DOHH2 (cell line): ENCODE data around the gene SCGB3A1.

Experiments used
- H3F3A ChIP-seq: fragments of 200-600 bp; sonication (generic), shearing (Covaris generic); 2 replicates; pipeline ENCODE4 v1.6.0; 2016; ENCODE audit warnings: antibody characterized with exemption, mild to moderate bottlenecking; ENCODE audit not compliant: control insufficient read depth, insufficient read depth
- H3K27ac ChIP-seq: fragments of 200-600 bp; sonication (generic); 2 replicates; pipeline ENCODE4 v1.5.1; 2014; ENCODE audit warnings: low read depth, mild to moderate bottlenecking, low read length, moderate library complexity
- H3K27me3 ChIP-seq: fragments of 200-600 bp; sonication (generic); 2 replicates; pipeline ENCODE4 v1.6.1; 2014; ENCODE audit warnings: mild to moderate bottlenecking, low read length, mixed read lengths; ENCODE audit not compliant: control insufficient read depth
- H3K36me3 ChIP-seq: fragments of 200-600 bp; sonication (generic); 2 replicates; pipeline ENCODE4 v1.6.1; 2014; ENCODE audit warnings: mild to moderate bottlenecking, low read length, moderate library complexity, mixed read lengths; ENCODE audit not compliant: control insufficient read depth
- H3K4me1 ChIP-seq: fragments of 200-600 bp; sonication (generic); 2 replicates; pipeline ENCODE4 v1.6.1; 2014; ENCODE audit warnings: mild to moderate bottlenecking, low read length, mixed read lengths; ENCODE audit not compliant: control insufficient read depth
- H3K4me2 ChIP-seq: fragments of 200-600 bp; sonication (generic); 2 replicates; pipeline ENCODE4 v1.6.0; 2014; ENCODE audit warnings: mild to moderate bottlenecking, low read length, moderate library complexity
- H3K4me3 ChIP-seq: fragments of 200-600 bp; sonication (generic); 2 replicates; pipeline ENCODE4 v1.5.1; 2014; ENCODE audit warnings: mild to moderate bottlenecking, low read length, mixed read lengths
- H3K79me2 ChIP-seq: fragments of 200-600 bp; sonication (generic); 2 replicates; pipeline ENCODE4 v1.6.1; 2014; ENCODE audit warnings: mild to moderate bottlenecking, low read length, mixed read lengths; ENCODE audit not compliant: control insufficient read depth
- H3K9me2 ChIP-seq: fragments of 200-600 bp; sonication (generic); replicated peaks from 2 replicates; pipeline ENCODE4 v1.6.1; 2014; ENCODE audit warnings: mild to moderate bottlenecking, low read length, mixed read lengths; ENCODE audit not compliant: control insufficient read depth
- H3K9me3 ChIP-seq: fragments of 200-600 bp; sonication (generic); 2 replicates; pipeline ENCODE4 v1.6.1; 2014; ENCODE audit warnings: antibody characterized with exemption, low read length, mixed read lengths; ENCODE audit not compliant: control insufficient read depth, insufficient read depth
- H4K20me1 ChIP-seq: fragments of 200-600 bp; sonication (generic); 2 replicates; pipeline ENCODE4 v1.6.0; 2014; ENCODE audit warnings: low read depth, mild to moderate bottlenecking, antibody characterized with exemption, low read length, moderate library complexity; ENCODE audit not compliant: control insufficient read depth, insufficient read depth
- EZH2phosphoT487 ChIP-seq: fragments of 200-600 bp; sonication (generic); IDR thresholded peaks from 2 replicates; pipeline ENCODE4 v1.6.1; 2017; ENCODE audit warnings: borderline replicate concordance, mild to moderate bottlenecking, antibody characterized with exemption, low read length, moderate library complexity, mixed read lengths
- TF ChIP-seq, protein P1 (sequence below): fragments of 200-600 bp; sonication (generic); IDR thresholded peaks from one replicate; pipeline ENCODE4 v1.5.1; 2014; ENCODE audit warnings: antibody characterized with exemption, mild to moderate bottlenecking, low read depth, low read length; ENCODE audit not compliant: poor library complexity, severe bottlenecking

SCGB3A1 gene

DNA sequence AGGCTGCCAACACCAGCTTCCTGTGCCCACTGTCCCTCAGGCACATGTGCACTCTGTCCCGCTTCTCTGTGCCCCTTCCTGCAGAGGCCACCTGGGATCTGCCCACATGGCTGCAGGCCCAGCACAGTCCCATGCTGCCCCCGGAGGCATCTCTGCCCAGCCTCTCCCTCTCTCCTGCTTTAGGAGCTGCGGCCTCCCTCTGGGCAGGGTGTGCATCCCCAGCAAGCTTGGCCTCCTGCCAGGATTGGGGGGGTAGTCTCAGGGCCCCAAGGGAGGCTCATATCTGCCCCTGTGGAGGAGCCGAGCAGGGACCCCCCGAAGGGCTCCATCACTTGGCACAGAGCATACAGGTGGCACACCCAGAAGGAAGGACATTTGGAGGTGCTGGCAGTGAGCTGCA, 33.3 kb upstream of the SCGB3A1 start:
- H3K79me2 ChIP-seq: no peaks in the 10 kb centered on the region
- H3K27ac ChIP-seq: no peak overlapping the region
- TF ChIP-seq, protein P1, sequence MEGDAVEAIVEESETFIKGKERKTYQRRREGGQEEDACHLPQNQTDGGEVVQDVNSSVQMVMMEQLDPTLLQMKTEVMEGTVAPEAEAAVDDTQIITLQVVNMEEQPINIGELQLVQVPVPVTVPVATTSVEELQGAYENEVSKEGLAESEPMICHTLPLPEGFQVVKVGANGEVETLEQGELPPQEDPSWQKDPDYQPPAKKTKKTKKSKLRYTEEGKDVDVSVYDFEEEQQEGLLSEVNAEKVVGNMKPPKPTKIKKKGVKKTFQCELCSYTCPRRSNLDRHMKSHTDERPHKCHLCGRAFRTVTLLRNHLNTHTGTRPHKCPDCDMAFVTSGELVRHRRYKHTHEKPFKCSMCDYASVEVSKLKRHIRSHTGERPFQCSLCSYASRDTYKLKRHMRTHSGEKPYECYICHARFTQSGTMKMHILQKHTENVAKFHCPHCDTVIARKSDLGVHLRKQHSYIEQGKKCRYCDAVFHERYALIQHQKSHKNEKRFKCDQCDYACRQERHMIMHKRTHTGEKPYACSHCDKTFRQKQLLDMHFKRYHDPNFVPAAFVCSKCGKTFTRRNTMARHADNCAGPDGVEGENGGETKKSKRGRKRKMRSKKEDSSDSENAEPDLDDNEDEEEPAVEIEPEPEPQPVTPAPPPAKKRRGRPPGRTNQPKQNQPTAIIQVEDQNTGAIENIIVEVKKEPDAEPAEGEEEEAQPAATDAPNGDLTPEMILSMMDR: no peak
- no peak for TF ChIP-seq EZH2phosphoT487
- no peaks in the 10 kb centered on the region for H3K27me3 ChIP-seq
- H3K4me2 ChIP-seq: no peak overlapping the region
- H4K20me1 ChIP-seq: no peaks in the 10 kb centered on the region
- no peaks in the 10 kb centered on the region for H3F3A ChIP-seq
- H3K36me3 ChIP-seq: no peaks in the 10 kb centered on the region
- no peaks in the 10 kb centered on the region for H3K9me3 ChIP-seq
- no peak overlapping the region for H3K4me3 ChIP-seq
- no peaks in the 10 kb centered on the region for H3K9me2 ChIP-seq
- H3K4me1 ChIP-seq: peaks cover 9% of the 10 kb centered on the region

DNA sequence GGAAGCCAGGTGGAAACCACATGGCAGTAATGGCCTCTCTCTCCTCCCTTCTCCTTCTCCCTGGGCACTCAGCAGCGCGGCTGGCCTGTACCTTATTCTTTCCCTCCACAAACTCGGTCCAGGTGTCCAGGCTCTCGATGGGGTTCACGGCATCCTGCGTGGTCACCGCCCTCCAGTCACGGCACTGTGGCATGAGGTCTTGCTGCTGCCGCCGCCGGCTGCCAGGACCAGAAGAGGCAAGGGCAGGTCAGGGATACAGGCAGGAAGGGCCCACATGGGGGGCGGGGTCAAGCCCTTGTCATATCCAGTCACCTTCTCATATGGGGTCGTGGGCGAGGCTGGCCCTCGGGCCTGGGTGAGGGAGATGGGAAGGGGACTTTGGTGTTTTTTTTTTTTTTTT, 32.5 kb upstream of the SCGB3A1 start:
- TF ChIP-seq, protein P1: no peak
- no peak for TF ChIP-seq EZH2phosphoT487
- Histone ChIP-seq H3K9me3 (no peaks in the 10 kb centered on the region), H4K20me1 (no peaks in the 10 kb centered on the region), H3K4me1 (peaks cover 9% of the 10 kb centered on the region), H3K36me3 (no peaks in the 10 kb centered on the region), H3K27me3 (no peaks in the 10 kb centered on the region), H3K79me2 (no peaks in the 10 kb centered on the region), H3F3A (no peaks in the 10 kb centered on the region), H3K4me3 (no peak overlapping the region), H3K4me2 (no peak overlapping the region), H3K9me2 (no peaks in the 10 kb centered on the region), H3K27ac (no peak overlapping the region)

DNA sequence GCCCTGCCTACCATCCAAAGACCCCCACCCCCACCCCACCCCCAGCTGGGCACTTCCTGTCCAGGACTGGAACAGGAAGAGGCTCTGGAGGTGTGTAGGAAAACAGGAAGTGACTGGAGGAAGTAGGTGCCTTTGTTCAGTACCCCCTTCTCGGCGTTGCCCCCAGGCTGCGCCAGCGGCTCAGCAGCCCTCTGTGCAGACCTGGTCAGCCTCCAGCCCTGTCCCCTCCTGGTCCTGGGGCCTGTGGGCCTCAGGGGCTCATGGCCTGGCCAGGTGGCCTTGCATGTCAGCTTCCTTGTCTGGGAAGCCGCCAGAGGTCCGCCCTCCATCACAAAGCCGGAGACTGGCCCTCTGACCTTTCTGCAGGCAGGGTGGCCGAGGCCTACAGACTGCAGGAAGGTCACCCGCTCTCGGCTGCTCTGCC, 32.1 kb upstream of the SCGB3A1 start:
- Histone ChIP-seq H3K4me2 (no peak overlapping the region), H3K79me2 (no peaks in the 10 kb centered on the region), H3K27me3 (no peaks in the 10 kb centered on the region), H3K9me2 (no peaks in the 10 kb centered on the region), H3K27ac (no peak overlapping the region), H3K36me3 (no peaks in the 10 kb centered on the region), H3F3A (no peaks in the 10 kb centered on the region), H4K20me1 (no peaks in the 10 kb centered on the region), H3K4me3 (no peak overlapping the region), H3K9me3 (no peaks in the 10 kb centered on the region), H3K4me1 (peaks cover 9% of the 10 kb centered on the region)
- TF ChIP-seq, protein P1: no peak
- no peak for TF ChIP-seq EZH2phosphoT487

DNA sequence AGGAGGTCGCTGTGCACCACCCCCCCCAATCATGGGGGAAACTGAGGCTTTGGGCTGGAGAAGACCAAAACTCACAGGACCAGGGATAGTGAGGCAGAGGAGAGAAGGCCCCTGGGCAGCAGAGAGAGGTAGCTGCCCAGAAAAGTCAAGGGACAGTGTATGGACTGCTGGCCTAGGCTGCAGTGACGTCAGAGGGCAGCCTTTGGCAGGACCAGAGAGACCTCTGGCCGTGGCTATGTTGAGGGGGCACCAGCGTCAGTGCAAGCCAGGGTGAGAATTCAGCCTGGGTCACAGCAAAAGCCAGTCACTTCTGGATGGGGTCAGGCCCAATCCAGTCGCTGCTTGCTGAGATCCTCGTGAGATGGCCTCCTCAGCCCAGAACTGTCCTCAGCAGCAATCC, 31.6 kb upstream of the SCGB3A1 start:
- Histone ChIP-seq H3K27me3 (no peaks in the 10 kb centered on the region), H3K79me2 (no peaks in the 10 kb centered on the region), H3K4me3 (no peak overlapping the region), H3K4me1 (peaks cover 9% of the 10 kb centered on the region), H3K27ac (no peak overlapping the region), H3K9me3 (no peaks in the 10 kb centered on the region), H4K20me1 (no peaks in the 10 kb centered on the region), H3K36me3 (no peaks in the 10 kb centered on the region), H3F3A (no peaks in the 10 kb centered on the region), H3K4me2 (no peak overlapping the region), H3K9me2 (no peaks in the 10 kb centered on the region)
- TF ChIP-seq, protein P1: no peak
- no peak for TF ChIP-seq EZH2phosphoT487
